Activated naive CD8-positive, alpha-beta T cell treated with anti-CD3 and anti-CD28 coated beads, Interleukin-2, amount 50 U/mL, for 24 hours (primary cell): Measurements from ENCODE around the gene MYO1E.
A peak's percentile ranks its signal among the peaks of the same experiment; 100 is the strongest.
"Not testable (repeated sequence)": the region's sequence is repeated elsewhere in the genome, so short reads cannot be mapped to it uniquely, and the experiment has no call there.

Experiments used
- ATAC-seq: fragments of 150-1000 bp; cut with Tn5 transposase; one replicate; pipeline ENCODE4 v1.10.0; 2021
- DNase-seq: peaks from one replicate; pipeline ENCODE4 v3.0.0; 2021
- H3K27ac Mint-ChIP-seq: one replicate; pipeline ENCODE4 v1.8.0; 2021; ENCODE audit warnings: mild to moderate bottlenecking, mixed read lengths
- H3K27me3 Mint-ChIP-seq: one replicate; pipeline ENCODE4 v1.8.0; 2021; ENCODE audit warnings: mixed read lengths
- H3K36me3 Mint-ChIP-seq: one replicate; pipeline ENCODE4 v1.8.0; 2021; ENCODE audit warnings: low read depth, mixed read lengths
- H3K4me1 Mint-ChIP-seq: one replicate; pipeline ENCODE4 v1.8.0; 2021; ENCODE audit warnings: mixed read lengths
- H3K4me3 Mint-ChIP-seq: one replicate; pipeline ENCODE4 v1.8.0; 2021; ENCODE audit warnings: mild to moderate bottlenecking, moderate library complexity, mixed read lengths
- H3K9me3 Mint-ChIP-seq: one replicate; pipeline ENCODE4 v1.8.0; 2021; ENCODE audit warnings: mixed read lengths

The MYO1E gene

GRCh38 chr15:59174835-59175831 is 197.5 kb downstream of the MYO1E start:
- H3K9me3 Mint-ChIP-seq: no peaks in the 10 kb centered on the region
- H3K4me3 Mint-ChIP-seq: no peak overlapping the region
- H3K4me1 Mint-ChIP-seq: peaks cover 3% of the 10 kb centered on the region
- H3K27me3 Mint-ChIP-seq: peaks cover 11% of the 10 kb centered on the region
- H3K36me3 Mint-ChIP-seq: peaks cover 7% of the 10 kb centered on the region
- DNase-seq (peak; percentile 40), ATAC-seq (peak; percentile 85)
- no peak overlapping the region for H3K27ac Mint-ChIP-seq

- Mint-ChIP-seq H3K4me1 (peaks cover 8% of the 10 kb centered on the region), H3K27me3 (peaks cover 11% of the 10 kb centered on the region), H3K4me3 (no peak overlapping the region), H3K36me3 (peaks cover 7% of the 10 kb centered on the region), H3K27ac (no peak overlapping the region), H3K9me3 (no peaks in the 10 kb centered on the region)
- ATAC-seq: no peak
- no peak for DNase-seq
Observed at GRCh38 chr15:59174151-59174834, 198.4 kb downstream of the MYO1E start.

- Mint-ChIP-seq H3K27me3 (peaks cover 9% of the 10 kb centered on the region), H3K4me3 (no peak overlapping the region), H3K9me3 (no peaks in the 10 kb centered on the region), H3K4me1 (peaks cover 17% of the 10 kb centered on the region), H3K36me3 (peaks cover 7% of the 10 kb centered on the region), H3K27ac (no peak overlapping the region)
- ATAC-seq (no peak), DNase-seq (no peak)
Observed at GRCh38 chr15:59173194-59173593, 199.5 kb downstream of the MYO1E start.

GRCh38 chr15:59172289-59172901 is 200.3 kb downstream of the MYO1E start:
- Mint-ChIP-seq H3K36me3 (peaks cover 7% of the 10 kb centered on the region), H3K9me3 (no peaks in the 10 kb centered on the region), H3K4me1 (peaks cover 21% of the 10 kb centered on the region), H3K27ac (no peak overlapping the region), H3K4me3 (no peak overlapping the region), H3K27me3 (peaks cover 8% of the 10 kb centered on the region)
- ATAC-seq: no peak
- no peak for DNase-seq

GRCh38 chr15:59171067-59171397 is 201.6 kb downstream of the MYO1E start:
- Mint-ChIP-seq H3K27me3 (peaks cover 2% of the 10 kb centered on the region), H3K36me3 (peaks cover 7% of the 10 kb centered on the region)
- no peak for ATAC-seq

GRCh38 chr15:59170295-59171066 is 202.2 kb downstream of the MYO1E start:
- no peak overlapping the region for H3K27ac Mint-ChIP-seq
- peaks cover 7% of the 10 kb centered on the region for H3K36me3 Mint-ChIP-seq
- no peaks in the 10 kb centered on the region for H3K9me3 Mint-ChIP-seq
- H3K4me3 Mint-ChIP-seq: no peak overlapping the region
- H3K27me3 Mint-ChIP-seq: no peaks in the 10 kb centered on the region
- H3K4me1 Mint-ChIP-seq: peaks cover 21% of the 10 kb centered on the region
- DNase-seq (no peak), ATAC-seq (no peak)

More at GRCh38 chr15:59171067-59171397, 201.6 kb downstream of the MYO1E start:
- Mint-ChIP-seq H3K4me1 (peaks cover 21% of the 10 kb centered on the region), H3K9me3 (no peaks in the 10 kb centered on the region), H3K4me3 (no peak overlapping the region), H3K27ac (no peak overlapping the region)
- no peak for DNase-seq

GRCh38 chr15:59169251-59169708 is 203.4 kb downstream of the MYO1E start:
- ATAC-seq (peak; percentile 75), DNase-seq (no peak)
- H3K36me3 Mint-ChIP-seq: peaks cover 3% of the 10 kb centered on the region
- H3K27me3 Mint-ChIP-seq: no peaks in the 10 kb centered on the region
- peaks cover 17% of the 10 kb centered on the region for H3K4me1 Mint-ChIP-seq
- H3K27ac Mint-ChIP-seq: peak overlapping the region; percentile 71
- H3K4me3 Mint-ChIP-seq: no peak overlapping the region
- no peaks in the 10 kb centered on the region for H3K9me3 Mint-ChIP-seq

GRCh38 chr15:59168536-59168935 is 204.1 kb downstream of the MYO1E start:
- DNase-seq: peak; percentile 17
- no peak overlapping the region for H3K4me3 Mint-ChIP-seq
- peak; percentile 49 for ATAC-seq
- no peaks in the 10 kb centered on the region for H3K9me3 Mint-ChIP-seq
- H3K36me3 Mint-ChIP-seq: peaks cover 1% of the 10 kb centered on the region
- H3K27me3 Mint-ChIP-seq: no peaks in the 10 kb centered on the region
- peak overlapping the region; percentile 52 for H3K27ac Mint-ChIP-seq
- H3K4me1 Mint-ChIP-seq: peaks cover 17% of the 10 kb centered on the region

- Mint-ChIP-seq H3K36me3 (peaks cover 2% of the 10 kb centered on the region), H3K4me3 (no peak overlapping the region), H3K9me3 (no peaks in the 10 kb centered on the region), H3K27me3 (no peaks in the 10 kb centered on the region), H3K27ac (no peak overlapping the region), H3K4me1 (peaks cover 17% of the 10 kb centered on the region)
- DNase-seq: no peak
- ATAC-seq: no peak
Observed at GRCh38 chr15:59166601-59167265, 205.9 kb downstream of the MYO1E start.

GRCh38 chr15:59166166-59166565 is 206.5 kb downstream of the MYO1E start:
- peaks cover 2% of the 10 kb centered on the region for H3K36me3 Mint-ChIP-seq

GRCh38 chr15:59165726-59166125 is 206.9 kb downstream of the MYO1E start:
- H3K36me3 Mint-ChIP-seq: peaks cover 2% of the 10 kb centered on the region
- no peak for DNase-seq
- H3K27me3 Mint-ChIP-seq: no peaks in the 10 kb centered on the region

More at GRCh38 chr15:59166166-59166565, 206.5 kb downstream of the MYO1E start:
- no peaks in the 10 kb centered on the region for H3K9me3 Mint-ChIP-seq
- DNase-seq (no peak), ATAC-seq (no peak)
- H3K27ac Mint-ChIP-seq: no peak overlapping the region
- peaks cover 17% of the 10 kb centered on the region for H3K4me1 Mint-ChIP-seq
- no peak overlapping the region for H3K4me3 Mint-ChIP-seq
- H3K27me3 Mint-ChIP-seq: no peaks in the 10 kb centered on the region

GRCh38 chr15:59162080-59162479 is 210.6 kb downstream of the MYO1E start:
- not testable (repeated sequence) for H3K27me3 Mint-ChIP-seq, H3K4me3 Mint-ChIP-seq, H3K9me3 Mint-ChIP-seq, H3K36me3 Mint-ChIP-seq, DNase-seq, ATAC-seq, H3K4me1 Mint-ChIP-seq, H3K27ac Mint-ChIP-seq

More at GRCh38 chr15:59165726-59166125, 206.9 kb downstream of the MYO1E start:
- H3K4me3 Mint-ChIP-seq: no peak overlapping the region
- no peak for ATAC-seq
- H3K4me1 Mint-ChIP-seq: peaks cover 17% of the 10 kb centered on the region
- no peak overlapping the region for H3K27ac Mint-ChIP-seq
- H3K9me3 Mint-ChIP-seq: no peaks in the 10 kb centered on the region

- H3K27ac Mint-ChIP-seq: no peak overlapping the region
- peak; percentile 46 for ATAC-seq
- no peaks in the 10 kb centered on the region for H3K4me1 Mint-ChIP-seq
- H3K27me3 Mint-ChIP-seq: no peaks in the 10 kb centered on the region
- H3K9me3 Mint-ChIP-seq: no peaks in the 10 kb centered on the region
- H3K4me3 Mint-ChIP-seq: no peak overlapping the region
- DNase-seq: peak; percentile 16
- peaks cover 3% of the 10 kb centered on the region for H3K36me3 Mint-ChIP-seq
Observed at GRCh38 chr15:59160880-59161593, 211.6 kb downstream of the MYO1E start.
